Muscle layer of colon (tissue), 2 donors: ENCODE results near the gene AHSG.
"Not testable (repeated sequence)": the region's sequence is repeated elsewhere in the genome, so short reads cannot be mapped to it uniquely, and the experiment has no call there.

Source experiments
- H3K27ac ChIP-seq: one replicate; pipeline ENCODE4 v1.7.0; 2013; ENCODE audit warnings: low read depth, mild to moderate bottlenecking, low read length, moderate library complexity
- H3K27me3 ChIP-seq, 2 donors: one replicate each; pipeline ENCODE4 v1.7.0; 2013; ENCODE audit warnings: low read length in 2 of 2, mild to moderate bottlenecking in 2 of 2; ENCODE audit not compliant: insufficient read depth in 2 of 2, control insufficient read depth in 1 of 2
- H3K36me3 ChIP-seq: one replicate; pipeline ENCODE4 v1.7.0; 2013; ENCODE audit warnings: mild to moderate bottlenecking, low read length; ENCODE audit not compliant: insufficient read depth
- H3K4me1 ChIP-seq: one replicate; pipeline ENCODE4 v1.7.0; 2013; ENCODE audit warnings: mild to moderate bottlenecking, low read length; ENCODE audit not compliant: insufficient read depth
- H3K4me3 ChIP-seq, 2 donors: one replicate each; pipeline ENCODE4 v1.7.0; 2013; ENCODE audit warnings: low read length in 2 of 2, low read depth in 1 of 2, mild to moderate bottlenecking in 1 of 2, moderate library complexity in 1 of 2
- H3K9ac ChIP-seq: one replicate; pipeline ENCODE4 v1.7.0; 2013; ENCODE audit warnings: low read length
- H3K9me3 ChIP-seq: one replicate; pipeline ENCODE4 v1.7.0; 2013; ENCODE audit warnings: mild to moderate bottlenecking, low read length
- donor health status: abdominal sarcoma.
- donor health status: Adenocarcinoma of cecum.

Gene AHSG

GRCh38 chr3:186580785-186581184 lies 32.1 kb upstream of the AHSG start:
- Histone ChIP-seq H3K27ac (no peak overlapping the region), H3K4me3 (no peak overlapping the region), H3K36me3 (peaks cover 90% of the 10 kb centered on the region)

GRCh38 chr3:186582541-186582940 lies 30.3 kb upstream of the AHSG start:
- no peaks in the 10 kb centered on the region for H3K4me1 ChIP-seq
- no peaks in the 10 kb centered on the region for H3K9me3 ChIP-seq
- H3K36me3 ChIP-seq, result peaks cover 76% of the 10 kb centered on the region
- no peak overlapping the region for H3K27ac ChIP-seq
- no peak overlapping the region for H3K9ac ChIP-seq
- H3K4me3 ChIP-seq, result no peak overlapping the region
- H3K27me3 ChIP-seq, result no peaks in the 10 kb centered on the region

More at GRCh38 chr3:186580785-186581184, 32.1 kb upstream of the AHSG start:
- no peaks in the 10 kb centered on the region for H3K27me3 ChIP-seq
- H3K9ac ChIP-seq, result no peak overlapping the region
- no peaks in the 10 kb centered on the region for H3K4me1 ChIP-seq
- no peaks in the 10 kb centered on the region for H3K9me3 ChIP-seq

- Histone ChIP-seq H3K36me3 (peaks cover 67% of the 10 kb centered on the region), H3K27ac (no peak overlapping the region), H3K9ac (no peak overlapping the region)
Measured at GRCh38 chr3:186583831-186584230, 29.0 kb upstream of the AHSG start.

GRCh38 chr3:186586245-186586644 lies 26.6 kb upstream of the AHSG start:
- not testable (repeated sequence) for H3K9me3 ChIP-seq, H3K27ac ChIP-seq, H3K4me3 ChIP-seq, H3K27me3 ChIP-seq, H3K9ac ChIP-seq, H3K4me1 ChIP-seq
- H3K36me3 ChIP-seq, result peaks cover 48% of the 10 kb centered on the region

More at GRCh38 chr3:186583831-186584230, 29.0 kb upstream of the AHSG start:
- no peaks in the 10 kb centered on the region for H3K9me3 ChIP-seq
- no peak overlapping the region for H3K4me3 ChIP-seq
- H3K4me1 ChIP-seq, result no peaks in the 10 kb centered on the region
- no peaks in the 10 kb centered on the region for H3K27me3 ChIP-seq

GRCh38 chr3:186587183-186587582 lies 25.7 kb upstream of the AHSG start:
- no peaks in the 10 kb centered on the region for H3K27me3 ChIP-seq
- no peaks in the 10 kb centered on the region for H3K9me3 ChIP-seq
- no peak overlapping the region for H3K9ac ChIP-seq
- H3K36me3 ChIP-seq, result peaks cover 39% of the 10 kb centered on the region
- H3K4me1 ChIP-seq, result no peaks in the 10 kb centered on the region
- no peak overlapping the region for H3K4me3 ChIP-seq
- no peak overlapping the region for H3K27ac ChIP-seq

- no peaks in the 10 kb centered on the region for H3K27me3 ChIP-seq
- no peak overlapping the region for H3K9ac ChIP-seq
- no peak overlapping the region for H3K4me3 ChIP-seq
- H3K27ac ChIP-seq, result no peak overlapping the region
- no peaks in the 10 kb centered on the region for H3K4me1 ChIP-seq
- peaks cover 24% of the 10 kb centered on the region for H3K36me3 ChIP-seq
- no peaks in the 10 kb centered on the region for H3K9me3 ChIP-seq
Measured at GRCh38 chr3:186588632-186589031, 24.2 kb upstream of the AHSG start.

GRCh38 chr3:186589121-186589520 lies 23.7 kb upstream of the AHSG start:
- Histone ChIP-seq H3K27ac (no peak overlapping the region), H3K9ac (no peak overlapping the region), H3K9me3 (no peaks in the 10 kb centered on the region), H3K4me1 (no peaks in the 10 kb centered on the region), H3K27me3 (no peaks in the 10 kb centered on the region), H3K4me3 (no peak overlapping the region), H3K36me3 (peaks cover 19% of the 10 kb centered on the region)

- no peaks in the 10 kb centered on the region for H3K4me1 ChIP-seq
- H3K4me3 ChIP-seq, result no peak overlapping the region
- peaks cover 10% of the 10 kb centered on the region for H3K36me3 ChIP-seq
- no peaks in the 10 kb centered on the region for H3K27me3 ChIP-seq
- H3K9ac ChIP-seq, result no peak overlapping the region
- H3K27ac ChIP-seq, result no peak overlapping the region
- no peaks in the 10 kb centered on the region for H3K9me3 ChIP-seq
Measured at GRCh38 chr3:186589856-186590579, 22.8 kb upstream of the AHSG start.

GRCh38 chr3:186590580-186591295 lies 22.1 kb upstream of the AHSG start:
- Histone ChIP-seq H3K27ac (no peak overlapping the region), H3K4me3 (no peak overlapping the region), H3K27me3 (no peaks in the 10 kb centered on the region), H3K9me3 (no peaks in the 10 kb centered on the region), H3K9ac (no peak overlapping the region), H3K4me1 (no peaks in the 10 kb centered on the region), H3K36me3 (peaks cover 3% of the 10 kb centered on the region)

GRCh38 chr3:186592682-186593081 lies 20.2 kb upstream of the AHSG start:
- H3K4me3 ChIP-seq, result no peak overlapping the region
- no peaks in the 10 kb centered on the region for H3K9me3 ChIP-seq
- no peaks in the 10 kb centered on the region for H3K4me1 ChIP-seq
- no peaks in the 10 kb centered on the region for H3K27me3 ChIP-seq
- H3K36me3 ChIP-seq, result no peaks in the 10 kb centered on the region
- H3K27ac ChIP-seq, result no peak overlapping the region
- no peak overlapping the region for H3K9ac ChIP-seq

GRCh38 chr3:186593862-186594261 lies 19.0 kb upstream of the AHSG start:
- Histone ChIP-seq H3K4me1 (no peaks in the 10 kb centered on the region), H3K9ac (no peak overlapping the region), H3K9me3 (no peaks in the 10 kb centered on the region), H3K27ac (no peak overlapping the region), H3K36me3 (no peaks in the 10 kb centered on the region), H3K27me3 (no peaks in the 10 kb centered on the region), H3K4me3 (no peak overlapping the region)
